ENCODE measurements around the gene ZNF366. TPM values are rescaled to one million over a fixed set of nuclear protein-coding genes. Genes with fewer than 3 reads are reported as not detected.
A peak's percentile ranks its signal among the peaks of the same experiment; 100 is the strongest.

ZNF366 gene
- total and polyA plus RNA-seq, 2 donors from 2014 or later = 0.22 to 8.1 TPM

GRCh38 chr5:72497823-72498222 is 9.4 kb downstream of the ZNF366 start:
- TF ChIP-seq, protein P1, sequence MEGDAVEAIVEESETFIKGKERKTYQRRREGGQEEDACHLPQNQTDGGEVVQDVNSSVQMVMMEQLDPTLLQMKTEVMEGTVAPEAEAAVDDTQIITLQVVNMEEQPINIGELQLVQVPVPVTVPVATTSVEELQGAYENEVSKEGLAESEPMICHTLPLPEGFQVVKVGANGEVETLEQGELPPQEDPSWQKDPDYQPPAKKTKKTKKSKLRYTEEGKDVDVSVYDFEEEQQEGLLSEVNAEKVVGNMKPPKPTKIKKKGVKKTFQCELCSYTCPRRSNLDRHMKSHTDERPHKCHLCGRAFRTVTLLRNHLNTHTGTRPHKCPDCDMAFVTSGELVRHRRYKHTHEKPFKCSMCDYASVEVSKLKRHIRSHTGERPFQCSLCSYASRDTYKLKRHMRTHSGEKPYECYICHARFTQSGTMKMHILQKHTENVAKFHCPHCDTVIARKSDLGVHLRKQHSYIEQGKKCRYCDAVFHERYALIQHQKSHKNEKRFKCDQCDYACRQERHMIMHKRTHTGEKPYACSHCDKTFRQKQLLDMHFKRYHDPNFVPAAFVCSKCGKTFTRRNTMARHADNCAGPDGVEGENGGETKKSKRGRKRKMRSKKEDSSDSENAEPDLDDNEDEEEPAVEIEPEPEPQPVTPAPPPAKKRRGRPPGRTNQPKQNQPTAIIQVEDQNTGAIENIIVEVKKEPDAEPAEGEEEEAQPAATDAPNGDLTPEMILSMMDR (IDR thresholded peaks at IDR 0.05; ENCODE audit: borderline replicate concordance, extremely low read depth, insufficient read depth) = no peak
- Histone ChIP-seq H3K4me1 (ENCODE audit: control insufficient read depth in 2 of 3, insufficient read depth in 2 of 3, low read depth in 1 of 3, low read length in 3 of 3) (no peaks in the 10 kb centered on the region), H3K27me3 (ENCODE audit: control insufficient read depth, insufficient read depth, low read length) (no peaks in the 10 kb centered on the region), H3K4me3 (ENCODE audit: low read length in 3 of 3) (no peak overlapping the region), H3K9ac (ENCODE audit: low read length in 3 of 3) (no peak overlapping the region), H3K36me3 (ENCODE audit: control insufficient read depth in 2 of 3, insufficient read depth in 3 of 3, low read length in 3 of 3) (no peaks in the 10 kb centered on the region), H3K9me3 (ENCODE audit: control insufficient read depth in 2 of 3, insufficient read depth in 1 of 3, low read length in 3 of 3) (no peaks in the 10 kb centered on the region), H3K27ac (ENCODE audit: low read depth in 2 of 2, low read length in 2 of 2) (no peak overlapping the region)
- intact Hi-C loops (cut with DNase I) = no loop called here
- DNase-seq = peak in 2 of 5 donors; percentile 30 to 57
- FAIRE-seq = no peak

DNA sequence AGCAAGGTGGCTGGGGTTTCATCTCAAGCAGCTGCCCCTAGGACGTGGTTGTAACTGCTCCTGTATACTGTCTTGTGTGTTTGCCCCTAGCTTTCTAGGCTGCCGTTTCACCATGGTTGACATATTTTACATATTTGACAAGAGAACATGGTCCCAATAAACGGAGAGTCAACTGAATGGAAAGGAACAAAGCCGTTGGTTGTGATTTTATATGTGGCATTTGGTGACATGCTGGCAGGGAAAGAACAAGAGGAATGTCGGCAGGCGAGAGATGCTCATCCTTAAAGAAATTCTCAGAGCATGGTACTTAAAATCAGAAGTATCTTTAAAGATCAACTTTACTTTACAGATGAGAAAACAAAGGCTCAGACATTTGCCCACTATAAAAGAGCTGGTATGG is 11.8 kb downstream of the ZNF366 start:
- no peak for FAIRE-seq

DNA sequence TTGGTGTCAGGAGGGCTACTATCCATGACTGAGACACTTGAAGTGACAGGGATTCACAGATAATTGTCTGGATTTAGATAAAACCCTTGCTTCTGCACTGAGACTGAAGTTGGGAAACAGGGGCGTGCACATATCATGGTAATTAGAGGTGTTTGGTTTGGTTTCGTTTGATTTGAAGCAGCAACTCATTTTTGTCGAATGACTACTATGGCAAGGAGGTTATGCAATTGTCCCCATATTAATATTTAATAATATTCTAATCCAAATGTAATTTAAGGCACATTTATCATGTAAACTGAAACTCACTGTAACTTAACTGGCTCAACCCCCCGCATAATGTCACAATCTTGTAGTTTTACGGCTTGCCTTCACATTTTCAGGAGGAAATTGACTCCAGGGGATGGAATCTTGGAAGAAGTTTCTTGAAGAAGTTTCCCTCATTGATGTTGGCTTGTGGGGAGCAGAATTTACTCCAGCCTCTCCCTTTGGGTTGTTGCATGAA is 12.5 kb downstream of the ZNF366 start:
- TF ChIP-seq, protein P1 (IDR thresholded peaks at IDR 0.05; ENCODE audit: borderline replicate concordance, extremely low read depth, insufficient read depth) = no peak
- FAIRE-seq (no peak), DNase-seq (no peak)
- intact Hi-C loops (cut with DNase I) = no loop called here
- Histone ChIP-seq H3K4me1 (ENCODE audit: control insufficient read depth in 2 of 3, insufficient read depth in 2 of 3, low read depth in 1 of 3, low read length in 3 of 3) (no peaks in the 10 kb centered on the region), H3K4me3 (ENCODE audit: low read length in 3 of 3) (no peak overlapping the region), H3K27me3 (ENCODE audit: control insufficient read depth, insufficient read depth, low read length) (no peaks in the 10 kb centered on the region), H3K9me3 (ENCODE audit: control insufficient read depth in 2 of 3, insufficient read depth in 1 of 3, low read length in 3 of 3) (no peaks in the 10 kb centered on the region), H3K36me3 (ENCODE audit: control insufficient read depth in 2 of 3, insufficient read depth in 3 of 3, low read length in 3 of 3) (no peaks in the 10 kb centered on the region), H3K9ac (ENCODE audit: low read length in 3 of 3) (no peak overlapping the region), H3K27ac (ENCODE audit: low read depth in 2 of 2, low read length in 2 of 2) (no peak overlapping the region)

More for the DNA sequence above, 11.8 kb downstream of the ZNF366 start:
- intact Hi-C loops (cut with DNase I) = no loop called here
- H3K4me3 ChIP-seq (ENCODE audit: low read length in 3 of 3) = no peak overlapping the region
- no peaks in the 10 kb centered on the region for H3K9me3 ChIP-seq (ENCODE audit: control insufficient read depth in 2 of 3, insufficient read depth in 1 of 3, low read length in 3 of 3)
- DNase-seq = no peak
- H3K27me3 ChIP-seq (ENCODE audit: control insufficient read depth, insufficient read depth, low read length) = no peaks in the 10 kb centered on the region
- H3K4me1 ChIP-seq (ENCODE audit: control insufficient read depth in 2 of 3, insufficient read depth in 2 of 3, low read depth in 1 of 3, low read length in 3 of 3) = no peaks in the 10 kb centered on the region
- H3K36me3 ChIP-seq (ENCODE audit: control insufficient read depth in 2 of 3, insufficient read depth in 3 of 3, low read length in 3 of 3) = no peaks in the 10 kb centered on the region
- no peak overlapping the region for H3K9ac ChIP-seq (ENCODE audit: low read length in 3 of 3)
- no peak overlapping the region for H3K27ac ChIP-seq (ENCODE audit: low read depth in 2 of 2, low read length in 2 of 2)
- TF ChIP-seq, protein P1 (IDR thresholded peaks at IDR 0.05; ENCODE audit: borderline replicate concordance, extremely low read depth, insufficient read depth) = no peak

GRCh38 chr5:72489536-72489935 is 17.7 kb downstream of the ZNF366 start:
- TF ChIP-seq, protein P1 (IDR thresholded peaks at IDR 0.05; ENCODE audit: borderline replicate concordance, extremely low read depth, insufficient read depth) = no peak
- no peak for FAIRE-seq
- no peak overlapping the region for H3K27ac ChIP-seq (ENCODE audit: low read depth in 2 of 2, low read length in 2 of 2)
- H3K4me3 ChIP-seq (ENCODE audit: low read length in 3 of 3) = no peak overlapping the region
- intact Hi-C loops (cut with DNase I) = no loop called here
- no peaks in the 10 kb centered on the region for H3K9me3 ChIP-seq (ENCODE audit: control insufficient read depth in 2 of 3, insufficient read depth in 1 of 3, low read length in 3 of 3)
- H3K36me3 ChIP-seq (ENCODE audit: control insufficient read depth in 2 of 3, insufficient read depth in 3 of 3, low read length in 3 of 3) = no peaks in the 10 kb centered on the region
- DNase-seq = no peak
- peaks cover 0 to 10% (median 9%) of the 10 kb centered on the region in 3 donors for H3K4me1 ChIP-seq (ENCODE audit: control insufficient read depth in 2 of 3, insufficient read depth in 2 of 3, low read depth in 1 of 3, low read length in 3 of 3)
- no peak overlapping the region for H3K9ac ChIP-seq (ENCODE audit: low read length in 3 of 3)
- no peaks in the 10 kb centered on the region for H3K27me3 ChIP-seq (ENCODE audit: control insufficient read depth, insufficient read depth, low read length)

Measured in kidney (tissue), 14 donors.